K562 (cell line): Measurements from ENCODE around the gene CCDC9. TPM values are rescaled to one million over a fixed set of nuclear protein-coding genes. Genes with fewer than 3 reads are reported as not detected.

ENCODE experiments used
- ATAC-seq: fragments of 200-7000 bp; cut with Tn5 transposase; 3 replicates; pipeline ENCODE4 v1.9.1; 2020; ENCODE audit warnings: moderate library complexity
- BruUV-seq: library from RNA; stranded (reverse); fragments of 400-500 nt; replicated peaks from 2 replicates; lab custom pipeline; 2021; lab: Mats Ljungman, UMichigan
- CTCF ChIA-PET: fragments of 300-600 bp; formaldehyde crosslinking; extraction: SDS; loops from one replicate; lab custom pipeline; 2021; ENCODE audit warnings: low intra/inter-chr PET ratio; lab: Yijun Ruan, JAX
- POLR2A ChIA-PET: fragments of 300-600, 350-650 bp; sonication (Branson Sonifier 250); formaldehyde crosslinking; extraction: SDS; loops from one replicate; lab custom pipeline; 2021; ENCODE audit warnings: antibody characterized with exemption, inconsistent platforms; lab: Yijun Ruan, JAX
- DNase-seq, 4 experiments: peaks; one replicate each; pipeline versions ENCODE4 v3.0.0 to v3.0.0-alpha.2; 2011 to 2018; ENCODE audit warnings: low spot score in 3 of 4, mixed read lengths in 3 of 4; ENCODE audit errors: extremely low read depth in 1 of 4
- FAIRE-seq: peaks from 2 replicates; lab custom pipeline; 2011; peaks lifted over from hg19 to GRCh38; lab: Jason Lieb, UNC
- H2AFZ ChIP-seq: 2 replicates; pipeline ENCODE4 v1.6.0; 2011; ENCODE audit warnings: low read depth, low read length, control low read depth, inconsistent platforms
- H3K27ac ChIP-seq: fragments of 200-600 bp; 3 replicates; pipeline ENCODE4 v1.8.0; 2011; ENCODE audit warnings: low read depth, mild to moderate bottlenecking, control low read depth, inconsistent platforms, low read length, moderate library complexity, mixed read lengths; ENCODE audit errors: extremely low read depth
- H3K27me3 ChIP-seq, 2 experiments: fragments of 300-600 bp in 1 of 2; 2 replicates in 1 of 2; 3 replicates in 1 of 2; pipeline versions ENCODE4 v1.6.0 to v1.8.0; 2011; ENCODE audit warnings: inconsistent platforms in 2 of 2, low read length in 2 of 2, mild to moderate bottlenecking in 1 of 2, mixed read lengths in 1 of 2, moderate library complexity in 1 of 2; ENCODE audit not compliant: control insufficient read depth in 2 of 2, insufficient read depth in 2 of 2
- H3K36me3 ChIP-seq: fragments of 300-600 bp; 3 replicates; pipeline ENCODE4 v1.8.0; 2011; ENCODE audit warnings: mild to moderate bottlenecking, low read length, inconsistent platforms; ENCODE audit not compliant: control insufficient read depth, insufficient read depth
- H3K4me1 ChIP-seq, 2 experiments: fragments of 200-600 bp in 1 of 2; replicated peaks in 1 of 2; 2 replicates in 1 of 2; 3 replicates in 1 of 2; pipeline versions ENCODE4 v1.5.1 to v1.8.0; 2011; ENCODE audit warnings: inconsistent platforms in 2 of 2, low read length in 2 of 2, mild to moderate bottlenecking in 1 of 2, mixed read lengths in 1 of 2, moderate library complexity in 1 of 2; ENCODE audit not compliant: control insufficient read depth in 2 of 2, insufficient read depth in 2 of 2
- H3K4me2 ChIP-seq: 2 replicates; pipeline ENCODE4 v1.6.1; 2011; ENCODE audit warnings: low read length, control low read depth, inconsistent platforms, mixed read lengths; ENCODE audit not compliant: insufficient read depth
- H3K4me3 ChIP-seq: fragments of 200-600 bp; sonication (generic), shearing (Covaris generic); 2 replicates; pipeline ENCODE4 v1.5.1; 2016; ENCODE audit warnings: control low read depth, inconsistent platforms
- H3K79me2 ChIP-seq: fragments of 200-600 bp; 3 replicates; pipeline ENCODE4 v1.8.0; 2011; ENCODE audit warnings: low read length, inconsistent platforms; ENCODE audit not compliant: control insufficient read depth, insufficient read depth
- H3K9ac ChIP-seq, 2 experiments: 2 replicates each; pipeline versions ENCODE4 v1.6.0 to v1.6.1; 2011; ENCODE audit warnings: low read depth in 2 of 2, low read length in 2 of 2, control low read depth in 1 of 2, inconsistent platforms in 1 of 2, mild to moderate bottlenecking in 1 of 2, mixed read lengths in 1 of 2; ENCODE audit not compliant: insufficient read depth in 1 of 2
- H3K9me1 ChIP-seq: one replicate; pipeline ENCODE4 v1.6.0; 2011; ENCODE audit warnings: inconsistent platforms, mild to moderate bottlenecking, low read length, moderate library complexity; ENCODE audit not compliant: control insufficient read depth, insufficient read depth
- H3K9me3 ChIP-seq: replicated peaks from 2 replicates; pipeline ENCODE4 v1.5.1; 2011; ENCODE audit warnings: low read depth, low read length, inconsistent platforms; ENCODE audit not compliant: control insufficient read depth, insufficient read depth
- H4K20me1 ChIP-seq: replicated peaks from 2 replicates; pipeline ENCODE4 v1.6.1; 2011; ENCODE audit warnings: low read length, inconsistent platforms, mixed read lengths; ENCODE audit not compliant: control insufficient read depth, insufficient read depth
- C11orf30 ChIP-seq: fragments of 450-650 bp; IDR thresholded peaks from 2 replicates; pipeline ENCODE4 v1.6.1; 2016; ENCODE audit warnings: low read depth, mild to moderate bottlenecking
- EGR1 ChIP-seq: fragments of 450-650 bp; conservative IDR thresholded peaks from 2 replicates; pipeline ENCODE4 v1.6.1; 2017; ENCODE audit warnings: mild to moderate bottlenecking
- HNRNPL ChIP-seq: fragments of 200-400 bp; formaldehyde crosslinking; IDR thresholded peaks from 2 replicates; pipeline ENCODE4 v1.6.1; 2017; ENCODE audit warnings: low read depth, mild to moderate bottlenecking, low read length
- KLF13 ChIP-seq: fragments of 450-650 bp; IDR thresholded peaks from 2 replicates; pipeline ENCODE4 v1.6.1; 2016; ENCODE audit warnings: missing genetic modification characterization, low read depth, mild to moderate bottlenecking, missing compliant biosample characterization, moderate library complexity, borderline replicate concordance
- PML ChIP-seq: IDR thresholded peaks from 2 replicates; pipeline ENCODE4 v1.6.1; 2012; ENCODE audit warnings: low read length, inconsistent platforms
- RBM25 ChIP-seq: fragments of 200-400 bp; formaldehyde crosslinking; IDR thresholded peaks from 2 replicates; pipeline ENCODE4 v1.6.1; 2018; ENCODE audit warnings: low read length, low read depth, moderate library complexity; ENCODE audit not compliant: severe bottlenecking
- SMARCC2 ChIP-seq: fragments of 450-650 bp; IDR thresholded peaks from 2 replicates; pipeline ENCODE4 v1.6.1; 2017; ENCODE audit warnings: antibody characterized with exemption, moderate library complexity, mild to moderate bottlenecking, low read depth
- XRCC4 ChIP-seq: IDR thresholded peaks from one replicate; pipeline ENCODE4 v1.6.1; 2011; ENCODE audit not compliant: insufficient read depth, insufficient read length; ENCODE audit errors: extremely low read depth
- ZNF121 ChIP-seq: sonication (generic); formaldehyde crosslinking; conservative IDR thresholded peaks from 2 replicates; pipeline ENCODE4 v1.8.0; 2022; ENCODE audit warnings: missing genetic modification reagents
- ZNF766 ChIP-seq: fragments of 200-800 bp; sonication (Bioruptor generic); conservative IDR thresholded peaks from 2 replicates; pipeline ENCODE4 v1.6.1; 2016; ENCODE audit warnings: missing genetic modification characterization, missing compliant biosample characterization
- WGBS: fragments of 100-300 bp; shearing (Covaris generic); methylation state at CpG from one replicate; pipeline ENCODE4 v1.1.6; 2016; ENCODE audit warnings: low coverage, mixed read lengths; ENCODE audit not compliant: insufficient coverage; ENCODE audit errors: missing lambda C conversion rate; 5-methylcytosine and 5-hydroxymethylcytosine counted together
- in situ Hi-C: fragments of 300-500 bp; cut with MboI; formaldehyde crosslinking; loops from 4 replicates; pipeline ENCODE4 v1.15.0; 2018; ENCODE audit warnings: inconsistent platforms, mixed read lengths
- intact Hi-C: fragments of 100-400 bp; cut with micrococcal nuclease; formaldehyde crosslinking; loops from 2 replicates; pipeline ENCODE4 v1.14.2; 2022
- polyA plus RNA-seq, 8 experiments: library from polyadenylated mRNA; depleted of rRNA in 4 of 8; stranded (reverse) in 5 of 8; unstranded in 3 of 8; fragments of >200 nt; fragmentation: Nextera tagmentation in 2 of 8; fragmentation: Illumina TruSeq in 1 of 8; extraction: Ambion mirVana in 2 of 8; extraction: Trizol in 1 of 8; gene quantifications; 2 replicates each; pipeline versions ENCODE4 v1.2.1 to v1.2.3, GENCODE V29; 2011 to 2014; ENCODE audit warnings: inconsistent platforms in 1 of 8, missing spikeins in 1 of 8
- total RNA-seq, 7 experiments: library from RNA; depleted of rRNA in 6 of 7; stranded (reverse); fragments of >200 nt in 6 of 7; fragmentation: Illumina TruSeq in 2 of 7; extraction: Trizol in 2 of 7; gene quantifications; 2 replicates each; pipeline versions ENCODE4 v1.2.1 to v1.2.3, GENCODE V29; 2011 to 2021; ENCODE audit warnings: low replicate concordance in 1 of 7
- TF ChIP-seq, protein P1 (sequence below): fragments of 450-650 bp; conservative IDR thresholded peaks from 2 replicates; pipeline ENCODE4 v1.6.1; 2016; ENCODE audit warnings: missing genetic modification characterization, low read depth, mild to moderate bottlenecking, control low read depth, missing compliant biosample characterization
- TF ChIP-seq, protein P2 (sequence below): sonication (generic); formaldehyde crosslinking; IDR thresholded peaks from 2 replicates; pipeline ENCODE4 v1.8.1; 2023; ENCODE audit warnings: mild to moderate bottlenecking, missing genetic modification reagents
- TF ChIP-seq, protein P3 (sequence below): fragments of 250-450 bp; sonication (Bioruptor Pico); IDR thresholded peaks from 2 replicates; pipeline ENCODE4 v1.5.0; 2021

CCDC9 gene
- total and polyA plus RNA-seq, 9 of the 15 experiments (the other 6 are each of a cell fraction or from before 2014, with no cell fraction given) = 0.23 to 38.6 (median 8.4) TPM

DNA sequence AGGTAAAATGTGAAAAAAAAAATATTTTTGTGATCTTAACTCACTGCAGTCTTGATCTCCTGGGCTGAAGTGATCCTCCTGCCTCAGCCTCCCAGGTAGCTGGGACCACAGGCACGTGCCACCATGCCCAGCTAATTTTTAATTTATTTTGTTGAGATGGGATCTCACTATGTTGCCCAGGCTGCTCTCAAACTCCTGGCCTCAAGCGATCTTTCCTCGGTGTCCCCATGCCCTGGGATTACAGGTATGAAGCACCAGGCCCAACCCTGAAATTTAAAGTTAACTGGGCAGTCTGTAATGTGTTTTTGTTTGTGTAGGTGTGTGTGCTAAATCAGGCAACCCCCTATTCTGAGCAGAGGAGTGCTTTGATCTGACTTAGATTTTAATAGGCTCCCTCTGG is 50.0 kb downstream of the CCDC9 start:
- H4K20me1 ChIP-seq = no peaks in the 10 kb centered on the region
- no peaks in the 10 kb centered on the region for H3K79me2 ChIP-seq
- 55% methylated on average over 3 of the region's 3 CpGs for WGBS
- DNase-seq = no peak
- no peak overlapping the region for H3K27ac ChIP-seq
- POLR2A ChIA-PET = interaction anchor here (0.7 to 1.2 kb wide), 2 partner anchors 9 to 45 kb away, joined by 3 read pairs; no protein-coding TSS in a partner anchor
- CTCF ChIA-PET = interaction anchor here (0.6 kb wide), 1 partner anchor 17 kb away, joined by 3 read pairs; no protein-coding TSS in a partner anchor
- no peak overlapping the region for H3K4me3 ChIP-seq
- H3K4me2 ChIP-seq = no peak overlapping the region
- no peaks in the 10 kb centered on the region for H3K27me3 ChIP-seq
- peaks cover 5 to 13% of the 10 kb centered on the region in 2 experiments; a peak in 3 of 5 replicates for H3K4me1 ChIP-seq
- intact Hi-C loops = loop anchor here (5.0 kb wide), 1 partner anchor 41 kb away; the partner anchor contains the start of gene DHX34
- no peaks in the 10 kb centered on the region for H3K9me1 ChIP-seq
- ATAC-seq = no peak
- H2AFZ ChIP-seq = no peak overlapping the region
- FAIRE-seq = no peak
- TF ChIP-seq SMARCC2 (no peak), C11orf30 (no peak), XRCC4 (no peak), ZNF121 (CRISPR knock-in tag) (peak; percentile 84), HNRNPL (no peak), EGR1 (no peak), RBM25 (peak; percentile 12), KLF13 (tag) (no peak), ZNF766 (CRISPR knock-in tag) (no peak), PML (no peak)
- TF ChIP-seq, protein P1, sequence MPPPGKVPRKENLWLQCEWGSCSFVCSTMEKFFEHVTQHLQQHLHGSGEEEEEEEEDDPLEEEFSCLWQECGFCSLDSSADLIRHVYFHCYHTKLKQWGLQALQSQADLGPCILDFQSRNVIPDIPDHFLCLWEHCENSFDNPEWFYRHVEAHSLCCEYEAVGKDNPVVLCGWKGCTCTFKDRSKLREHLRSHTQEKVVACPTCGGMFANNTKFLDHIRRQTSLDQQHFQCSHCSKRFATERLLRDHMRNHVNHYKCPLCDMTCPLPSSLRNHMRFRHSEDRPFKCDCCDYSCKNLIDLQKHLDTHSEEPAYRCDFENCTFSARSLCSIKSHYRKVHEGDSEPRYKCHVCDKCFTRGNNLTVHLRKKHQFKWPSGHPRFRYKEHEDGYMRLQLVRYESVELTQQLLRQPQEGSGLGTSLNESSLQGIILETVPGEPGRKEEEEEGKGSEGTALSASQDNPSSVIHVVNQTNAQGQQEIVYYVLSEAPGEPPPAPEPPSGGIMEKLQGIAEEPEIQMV (tag) = no peak
- TF ChIP-seq, protein P2, sequence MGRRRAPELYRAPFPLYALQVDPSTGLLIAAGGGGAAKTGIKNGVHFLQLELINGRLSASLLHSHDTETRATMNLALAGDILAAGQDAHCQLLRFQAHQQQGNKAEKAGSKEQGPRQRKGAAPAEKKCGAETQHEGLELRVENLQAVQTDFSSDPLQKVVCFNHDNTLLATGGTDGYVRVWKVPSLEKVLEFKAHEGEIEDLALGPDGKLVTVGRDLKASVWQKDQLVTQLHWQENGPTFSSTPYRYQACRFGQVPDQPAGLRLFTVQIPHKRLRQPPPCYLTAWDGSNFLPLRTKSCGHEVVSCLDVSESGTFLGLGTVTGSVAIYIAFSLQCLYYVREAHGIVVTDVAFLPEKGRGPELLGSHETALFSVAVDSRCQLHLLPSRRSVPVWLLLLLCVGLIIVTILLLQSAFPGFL (CRISPR knock-in tag) = no peak
- TF ChIP-seq, protein P3, sequence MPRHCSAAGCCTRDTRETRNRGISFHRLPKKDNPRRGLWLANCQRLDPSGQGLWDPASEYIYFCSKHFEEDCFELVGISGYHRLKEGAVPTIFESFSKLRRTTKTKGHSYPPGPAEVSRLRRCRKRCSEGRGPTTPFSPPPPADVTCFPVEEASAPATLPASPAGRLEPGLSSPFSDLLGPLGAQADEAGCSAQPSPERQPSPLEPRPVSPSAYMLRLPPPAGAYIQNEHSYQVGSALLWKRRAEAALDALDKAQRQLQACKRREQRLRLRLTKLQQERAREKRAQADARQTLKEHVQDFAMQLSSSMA (CRISPR knock-in tag) = no peak
- no TSS peak for BruUV-seq
- no peaks in the 10 kb centered on the region for H3K36me3 ChIP-seq
- no peaks in the 10 kb centered on the region for H3K9me3 ChIP-seq
- in situ Hi-C loops = no loop called here
- no peak overlapping the region for H3K9ac ChIP-seq
